Left cardiac atrium (tissue), 4 donors: ENCODE measurements around the gene HSCB. TPM values are rescaled to one million over a fixed set of nuclear protein-coding genes. Genes with fewer than 3 reads are reported as not detected.
"Not testable (repeated sequence)": the region's sequence is repeated elsewhere in the genome, so short reads cannot be mapped to it uniquely, and the experiment has no call there.

Experiments used
- ATAC-seq, 2 donors: fragments of 200-7000 bp; cut with Tn5 transposase; one replicate each; pipeline ENCODE4 v1.9.1; 2020; ENCODE audit warnings: mild to moderate bottlenecking in 2 of 2, moderate library complexity in 2 of 2
- DNase-seq: peaks from one replicate; pipeline ENCODE4 v3.0.0-alpha.2; 2020
- intact Hi-C, 2 donors: fragments of 100-400 bp; cut with DNase I; formaldehyde crosslinking; loops; one replicate each; pipeline versions ENCODE4 v1.14.1 to v1.15.1; 2022 to 2023
- total RNA-seq, 2 donors: library from RNA; stranded (reverse); fragmentation: NEBNext Ultra II Directional; extraction: Animal tissue kit (Norgen Biotek cat#: 25700); gene quantifications; one replicate each; pipeline ENCODE4 v1.2.1, GENCODE V29; 2021
- donor health status: DM: no; HTN: yes; CAD: no.
- donor health status: DM: no; HTN: yes; CAD: no; lungs with severe emphysema.
- donor health status: DM: yes; HTN: yes; CAD: no.
- donor health status: Dilated cardiomyopathy.

Gene HSCB
- total RNA-seq, 2 donors from 2014 or later = 9.3 to 10.5 TPM

DNA sequence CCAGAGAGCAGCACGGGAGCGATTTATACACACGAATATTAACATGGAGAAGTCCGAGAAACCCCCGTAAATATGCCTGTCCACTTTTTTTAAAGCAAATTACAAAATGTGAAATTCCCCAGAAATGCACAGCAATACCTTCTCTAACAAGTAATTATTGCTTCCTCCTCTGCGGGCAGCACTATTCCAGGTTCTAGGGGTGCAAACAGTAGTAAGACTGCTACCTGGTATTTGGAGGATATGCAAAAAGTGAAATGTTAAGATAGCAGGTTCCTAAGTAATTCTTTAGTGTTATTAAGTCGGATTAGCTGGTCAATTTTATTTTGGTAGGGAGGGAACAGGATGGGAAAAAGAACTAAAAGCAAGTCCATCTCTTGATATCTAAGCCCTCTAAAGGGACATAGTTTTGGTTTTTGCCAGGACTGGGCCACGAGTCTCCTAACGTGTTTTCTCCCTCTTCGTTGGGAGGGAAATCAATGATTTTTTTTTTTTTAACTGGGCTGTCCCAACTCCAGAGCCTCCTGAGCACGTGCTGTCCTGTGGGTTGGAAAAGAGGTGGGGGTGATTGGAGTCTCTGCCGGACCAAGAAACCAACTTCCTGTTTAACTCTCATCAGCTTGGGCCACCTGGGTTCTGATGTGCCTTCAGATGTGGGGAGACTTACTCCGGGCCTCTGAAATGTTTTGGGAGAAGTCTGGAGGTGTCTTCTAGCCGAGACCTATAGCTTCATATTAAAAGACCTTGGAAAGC, 60.2 kb downstream of the HSCB start:
- intact Hi-C loops = loop anchor here in 1 of 2 donors (5.0 kb wide), 1 partner anchor 60 kb away; the partner anchor contains the start of genes CHEK2 and HSCB
- ATAC-seq = no peak
- no peak for DNase-seq

DNA sequence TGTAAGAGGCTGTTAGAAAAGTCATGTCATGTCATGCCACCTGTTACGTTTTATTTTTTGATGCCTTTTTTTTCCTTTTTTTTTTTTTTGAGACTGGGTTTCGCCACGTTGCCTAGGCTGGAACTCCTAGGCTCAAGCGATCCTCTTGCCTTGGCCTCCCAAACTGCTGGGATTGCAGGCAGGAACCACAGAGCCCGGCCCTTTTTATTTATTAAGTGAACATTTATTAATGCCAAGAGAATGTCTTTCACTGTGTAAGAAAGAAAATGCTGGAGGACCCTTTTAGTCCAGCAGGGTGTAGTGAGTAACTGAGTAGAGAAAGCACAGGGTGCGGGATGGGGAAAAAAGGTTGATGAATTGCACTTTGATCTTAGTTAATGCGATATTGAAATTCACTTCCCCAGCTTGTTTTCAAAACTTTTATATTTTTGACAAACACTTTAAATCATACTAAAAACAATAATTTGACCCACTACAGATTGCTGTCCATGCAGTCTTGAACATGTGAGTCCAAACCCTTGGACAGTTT, 60.8 kb downstream of the HSCB start:
- DNase-seq (no peak), ATAC-seq (no peak)
- intact Hi-C loops = loop anchor here in 1 of 2 donors (5.0 kb wide), 1 partner anchor 60 kb away; the partner anchor contains the start of genes CHEK2 and HSCB

DNA sequence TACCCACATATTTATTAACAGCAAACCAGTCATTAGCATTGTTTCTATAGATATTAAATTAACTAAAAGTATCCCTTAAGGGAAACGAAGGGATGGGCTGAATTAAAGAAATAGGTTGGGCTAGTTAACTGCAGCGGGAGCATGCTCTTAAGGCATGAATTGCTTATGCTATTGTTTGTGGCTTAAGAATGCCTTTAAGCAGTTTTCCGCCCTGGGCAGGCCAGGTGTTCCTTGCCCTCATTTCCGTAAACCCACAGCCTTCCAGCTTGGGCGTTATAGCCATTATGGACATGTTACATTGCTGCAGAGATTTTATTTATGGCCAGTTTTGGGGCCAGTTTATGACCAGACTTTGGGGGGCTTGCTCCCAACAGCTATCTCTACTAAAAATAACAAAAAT, 63.6 kb downstream of the HSCB start:
- ATAC-seq, DNase-seq, intact Hi-C loops: not testable (repeated sequence)

Other genes with a start within 250 kb of the HSCB start
- gene TTC28, start 62.2 kb upstream of the HSCB start, total RNA-seq = 10 to 100 TPM; 15.0 to 18.2 TPM
- 1 to 10 TPM; 2.9 to 3.5 TPM for gene CHEK2, start 219 bp upstream of the HSCB start, total RNA-seq
- 10 to 100 TPM; 12.9 to 13.6 TPM for gene CCDC117, start 30.7 kb downstream of the HSCB start, total RNA-seq
- gene XBP1, start 58.5 kb downstream of the HSCB start, total RNA-seq = 100 to 1,000 TPM in 1 of 2 donors, 10 to 100 TPM in 1; 74.8 to 144 TPM
- gene ZNRF3, start 141.5 kb downstream of the HSCB start, total RNA-seq = 1 to 10 TPM; 5.2 to 6.6 TPM